ENCODE data around the gene ALX4.

Gene ALX4

GRCh38 chr11:44309478-44310205, at the start of gene ALX4:
ALX4 (minus strand) TSS chr11:44310139; CDS start chr11:44310062, 77 bp downstream.
- peak; percentile 34 to 36 for DNase-seq

DNA sequence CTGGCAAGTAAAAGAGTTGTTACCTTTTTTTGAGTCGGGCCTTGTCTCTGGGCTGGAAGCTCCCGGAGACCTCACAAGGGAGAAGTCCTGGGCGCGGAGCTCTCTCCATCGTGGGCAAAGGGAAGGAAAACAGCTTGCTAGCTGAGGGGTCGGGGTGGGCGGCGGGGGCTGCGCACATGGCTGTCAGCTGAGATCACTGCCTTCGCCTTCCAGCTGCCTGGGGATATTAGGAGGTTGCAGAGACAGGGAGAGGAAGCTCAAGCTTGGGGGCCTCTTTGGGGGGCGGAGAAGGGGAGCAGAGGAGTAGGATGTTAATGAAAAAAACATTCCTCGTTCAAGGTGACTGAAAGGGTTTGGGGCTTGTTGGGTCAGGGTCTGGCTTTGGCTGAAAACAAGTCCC, 49.2 kb upstream of the ALX4 start:
- no peak for DNase-seq

GRCh38 chr11:44358713-44359112, 48.8 kb upstream of the ALX4 start:
- DNase-seq: no peak

DNA sequence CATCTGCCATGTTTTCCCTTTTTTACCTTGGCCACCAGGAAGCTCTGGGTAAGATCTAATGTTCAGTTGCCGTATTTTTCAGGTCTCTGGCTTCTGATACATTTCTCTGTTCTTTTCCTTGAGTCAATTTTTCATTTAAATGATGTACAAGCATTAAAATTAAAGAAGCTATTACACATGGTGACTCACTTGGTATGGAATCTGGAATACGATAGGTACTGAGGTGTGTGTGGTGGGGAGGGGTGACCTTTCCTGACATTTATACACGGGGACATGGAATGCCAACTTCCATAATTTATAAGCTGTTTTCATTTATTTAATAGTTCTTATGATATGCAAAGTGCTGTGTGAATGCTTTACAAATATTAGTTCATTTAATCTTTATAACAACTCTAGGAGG, 47.8 kb upstream of the ALX4 start:
- DNase-seq: no peak

DNA sequence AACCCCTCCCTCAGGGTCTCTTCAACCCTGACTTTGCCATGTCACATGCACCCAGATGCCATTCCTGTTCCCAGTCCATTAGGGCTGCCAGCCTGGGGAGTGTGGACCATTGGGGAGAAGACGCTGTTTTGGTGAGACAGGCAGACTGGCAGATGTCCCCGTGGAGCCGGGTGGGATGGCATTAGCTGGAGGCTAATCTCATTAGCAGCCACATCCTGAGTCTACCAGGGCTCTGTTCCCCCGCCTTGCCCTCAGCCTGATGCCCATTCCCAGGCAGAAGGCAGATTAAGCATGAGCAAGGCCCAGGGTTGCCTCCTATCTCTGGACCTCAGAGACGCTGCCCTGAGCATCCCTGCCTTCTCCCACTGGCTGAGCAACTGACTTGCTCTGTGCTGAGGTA, 46.4 kb upstream of the ALX4 start:
- no peak for DNase-seq

DNA sequence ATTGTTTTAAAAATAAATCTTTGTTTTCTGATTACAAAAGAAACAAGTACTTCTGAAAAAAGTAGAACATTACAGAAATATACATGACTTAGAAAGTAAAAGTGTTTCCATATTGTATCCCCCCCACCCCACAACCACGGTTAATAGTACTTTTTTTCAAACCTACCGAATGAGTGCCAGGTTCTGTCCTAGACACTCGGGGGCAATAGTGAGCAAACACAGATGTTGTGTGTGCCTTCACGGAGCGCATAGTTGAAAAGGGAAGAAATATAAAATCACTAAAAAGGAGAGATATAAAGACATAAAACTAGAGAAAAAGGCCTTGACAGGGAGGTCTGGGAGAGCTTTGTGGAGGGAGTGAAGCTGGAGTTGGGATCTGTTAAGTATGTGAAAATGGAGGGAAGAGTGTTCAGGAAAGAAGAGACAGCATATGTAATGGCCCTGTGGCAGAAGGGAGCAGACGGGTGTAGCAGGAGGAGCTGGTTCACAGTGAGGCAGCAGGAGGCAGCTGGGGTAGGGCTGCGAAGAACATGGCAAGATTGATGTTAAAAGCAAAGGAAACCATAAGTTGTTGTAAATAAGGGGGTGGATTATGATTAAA, 42.1 kb upstream of the ALX4 start:
- DNase-seq: no peak

DNA sequence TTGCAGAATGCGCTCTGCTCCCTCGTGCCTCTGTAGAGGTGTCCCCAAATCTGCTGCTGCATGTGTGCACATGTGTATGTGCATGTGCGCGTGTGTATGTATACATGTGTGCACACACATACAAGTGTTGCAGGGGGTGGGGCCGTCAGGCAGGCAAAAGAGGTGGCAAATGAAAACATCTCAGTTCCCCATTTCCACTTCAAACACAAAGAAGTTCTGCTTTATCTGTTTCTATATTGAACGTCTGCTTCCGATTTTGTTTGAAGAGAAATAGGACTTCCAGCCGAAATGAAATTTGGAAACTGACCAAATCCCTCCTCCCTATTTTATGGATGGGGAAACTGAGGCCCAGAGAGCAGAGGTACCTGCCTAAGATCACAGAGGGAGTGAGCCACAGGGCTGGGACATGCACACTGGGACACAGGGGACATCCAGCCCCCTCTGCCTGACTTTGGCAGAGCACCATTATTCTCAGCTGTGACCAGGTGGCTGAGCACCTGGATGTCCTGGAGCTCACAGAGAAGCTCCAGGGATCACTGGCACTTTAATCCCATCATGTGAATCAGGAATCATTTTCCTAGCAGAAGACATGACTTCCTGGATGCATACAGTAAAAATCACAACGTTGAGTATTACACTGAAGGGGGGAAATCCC, 41.2 kb upstream of the ALX4 start:
- DNase-seq: no peak

GRCh38 chr11:44349328-44349727, 39.4 kb upstream of the ALX4 start:
- DNase-seq: no peak

GRCh38 chr11:44348721-44349120, 38.8 kb upstream of the ALX4 start:
- DNase-seq: no peak

DNA sequence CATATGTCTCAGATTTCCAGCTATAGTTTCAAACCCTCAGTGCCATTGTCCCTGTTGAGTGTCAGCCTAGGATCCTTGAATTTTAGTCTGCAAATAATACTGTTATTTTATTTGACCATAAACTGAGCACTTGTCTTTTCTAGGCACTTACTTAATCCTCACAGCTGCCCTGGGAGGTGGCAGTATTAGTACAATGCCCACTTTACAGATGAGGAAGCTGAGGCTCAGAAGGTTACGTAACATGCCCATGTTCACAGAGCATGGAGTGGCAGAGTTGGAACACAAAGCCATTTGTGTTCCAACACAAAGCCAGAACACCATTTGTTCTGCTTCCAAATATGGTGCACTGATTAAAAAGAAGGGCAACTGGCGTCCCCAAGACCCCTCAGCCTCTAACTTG, 38.2 kb upstream of the ALX4 start:
- no peak for DNase-seq

- no peak for DNase-seq
Measured at GRCh38 chr11:44347538-44347937, 37.6 kb upstream of the ALX4 start.

GRCh38 chr11:44346983-44347382, 37.0 kb upstream of the ALX4 start:
- no peak for DNase-seq

GRCh38 chr11:44345781-44346180, 35.8 kb upstream of the ALX4 start:
- DNase-seq: no peak

DNA sequence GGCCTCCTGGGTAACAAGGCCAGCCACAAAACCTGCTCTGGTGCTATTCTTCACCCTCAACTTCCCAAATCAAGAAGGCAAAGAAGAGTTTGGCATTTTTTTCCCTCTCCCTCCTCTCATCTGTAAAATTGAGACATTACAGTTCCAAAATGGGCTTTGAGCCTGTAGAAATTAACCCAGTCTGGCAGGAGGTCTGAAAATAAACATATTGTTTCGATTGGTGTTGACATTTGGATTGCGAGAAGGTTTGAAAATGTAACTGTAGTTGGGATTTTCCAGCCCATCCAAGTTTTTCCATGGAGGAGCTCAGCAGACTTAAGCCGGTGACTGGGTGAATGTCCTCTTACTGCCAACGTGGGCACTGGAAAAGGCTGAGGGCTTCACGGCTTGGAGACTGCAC, 35.0 kb upstream of the ALX4 start:
- DNase-seq: no peak

DNA sequence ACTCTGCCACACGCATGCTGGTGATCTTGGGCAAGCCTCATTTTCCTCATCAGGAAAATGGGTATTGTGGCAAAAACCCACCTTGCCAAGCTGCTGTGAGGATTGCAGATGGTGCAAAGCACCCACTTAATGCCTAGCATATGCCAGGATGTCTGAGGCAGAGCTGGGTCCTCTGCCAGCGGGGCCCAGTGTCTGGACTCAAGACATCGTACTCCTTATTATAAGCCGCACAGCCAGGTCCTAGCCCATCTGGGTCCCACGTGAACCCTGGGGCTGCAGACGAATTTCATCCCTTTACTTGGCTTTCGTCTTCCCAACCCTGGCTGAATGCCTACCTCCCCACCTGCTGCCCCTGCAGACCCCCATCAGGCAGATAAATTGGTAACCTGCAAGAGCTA, 34.5 kb upstream of the ALX4 start:
- DNase-seq: no peak

DNA sequence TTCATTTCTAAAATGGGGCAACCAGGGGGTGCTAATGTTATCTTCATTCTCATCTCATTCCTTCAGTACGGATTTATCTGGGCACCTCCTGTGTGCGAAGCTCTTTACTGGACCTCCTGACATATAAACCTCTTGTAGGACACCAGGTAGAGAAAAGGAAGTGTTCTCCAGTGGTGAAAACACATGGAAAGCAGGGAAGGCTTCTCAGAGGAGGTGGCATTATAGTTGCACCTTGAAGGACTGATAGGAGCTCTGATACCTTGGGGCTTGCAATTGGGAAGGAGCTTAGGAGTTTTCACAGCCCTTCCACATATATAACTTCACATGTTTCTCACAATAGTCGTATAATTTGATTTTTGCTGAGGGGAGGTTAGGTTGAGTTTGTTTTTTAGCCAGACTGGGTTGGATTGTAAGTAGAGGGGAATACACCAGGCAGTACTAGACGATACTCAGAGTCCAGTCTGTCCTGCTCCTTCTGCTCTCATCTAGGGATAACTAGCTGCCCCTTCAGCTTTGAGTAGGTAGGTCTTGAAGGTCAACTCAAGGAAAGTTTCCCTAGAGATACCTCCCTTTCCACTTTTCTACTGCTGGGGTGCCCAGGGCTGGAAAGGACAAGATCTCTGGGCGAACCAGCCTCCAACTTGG, 34.0 kb upstream of the ALX4 start:
- DNase-seq: no peak

DNA sequence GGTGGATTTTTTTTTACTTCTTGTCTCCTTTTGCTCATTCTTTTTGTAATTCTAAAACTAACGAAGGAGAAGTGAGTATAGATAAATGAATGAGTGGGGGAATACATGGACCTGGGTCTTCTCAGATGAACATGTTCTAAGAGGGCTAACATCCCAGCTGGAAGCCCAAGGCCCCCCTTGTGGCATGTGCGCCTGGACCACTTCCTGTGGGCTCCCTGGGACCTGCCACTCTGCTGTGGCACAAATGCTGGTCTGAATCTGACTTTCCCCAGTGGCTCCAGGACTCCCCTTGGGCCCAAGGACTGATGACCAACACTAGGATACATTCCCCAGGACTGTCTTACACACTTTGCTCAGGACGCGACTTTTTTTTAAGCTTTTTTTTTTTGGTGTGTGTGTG, 32.7 kb upstream of the ALX4 start:
- no peak for DNase-seq

GRCh38 chr11:44340656-44341055, 30.7 kb upstream of the ALX4 start:
- no peak for DNase-seq

DNA sequence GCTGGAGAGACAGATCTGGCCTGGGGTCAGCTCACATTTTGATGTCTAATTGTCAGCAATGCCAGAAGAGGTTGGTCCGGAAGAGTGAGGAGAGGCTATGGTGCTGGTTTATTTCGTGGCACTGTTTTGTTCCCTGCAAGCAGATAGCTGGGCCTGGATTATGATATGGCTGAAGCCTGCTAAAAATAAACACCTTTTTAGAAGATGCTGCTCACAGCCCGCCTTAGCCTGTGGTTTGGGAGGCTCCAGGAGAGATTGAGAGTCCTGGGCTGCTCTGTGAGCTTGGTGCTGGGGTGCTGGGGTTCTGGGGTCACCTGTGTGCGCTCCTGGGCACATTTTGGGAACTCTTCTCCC, 29.6 kb upstream of the ALX4 start:
- no peak for DNase-seq

GRCh38 chr11:44338698-44339529, 29.0 kb upstream of the ALX4 start:
- no peak for DNase-seq

- DNase-seq: no peak
Measured at GRCh38 chr11:44338026-44338425, 28.1 kb upstream of the ALX4 start.

GRCh38 chr11:44335919-44336318, 26.0 kb upstream of the ALX4 start:
- DNase-seq: no peak

Data from stimulated activated CD4-positive, alpha-beta T cell treated with anti-CD3 and anti-CD28 coated beads, Interleukin-2, amount 100 ng/mL, for 48 hours (primary cell).